ENCODE data around the gene LRRTM4. TPM values are rescaled to one million over a fixed set of nuclear protein-coding genes. Genes with fewer than 3 reads are reported as not detected.

LRRTM4 gene
- total and polyA plus RNA-seq, 2 experiments from 2014 or later = 0.44 to 6.5 TPM

DNA sequence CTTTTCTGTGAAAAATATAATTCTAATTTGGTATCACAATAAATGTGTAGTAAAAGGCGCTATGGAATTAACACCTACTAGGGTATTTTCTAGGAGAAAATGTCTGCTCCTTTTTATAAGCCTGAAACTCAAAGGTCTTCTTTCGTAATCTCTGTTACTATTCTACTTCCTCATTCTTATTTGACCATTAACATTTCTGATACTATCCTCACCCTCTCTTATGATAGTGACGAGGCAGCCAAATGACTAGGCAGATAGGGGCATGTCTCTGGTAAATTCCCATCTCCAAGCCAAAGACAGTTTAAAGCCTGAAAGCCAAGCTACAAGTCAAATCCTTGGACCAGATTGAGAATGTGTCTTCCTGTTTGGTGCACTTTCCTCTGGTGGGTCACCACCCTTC lies 251.7 kb downstream of the LRRTM4 start:
- H4K20me1 ChIP-seq (ENCODE audit: insufficient read depth, poor library complexity, severe bottlenecking) = no peaks in the 10 kb centered on the region
- H3K79me2 ChIP-seq = no peaks in the 10 kb centered on the region
- no peak overlapping the region for H2AFZ ChIP-seq
- WGBS (ENCODE audit: low lambda C conversion rate, missing lambda C conversion rate) = 71% methylated on average over 3 of the region's 3 CpGs
- no peak overlapping the region for H3K4me3 ChIP-seq
- TF ChIP-seq, protein P1, sequence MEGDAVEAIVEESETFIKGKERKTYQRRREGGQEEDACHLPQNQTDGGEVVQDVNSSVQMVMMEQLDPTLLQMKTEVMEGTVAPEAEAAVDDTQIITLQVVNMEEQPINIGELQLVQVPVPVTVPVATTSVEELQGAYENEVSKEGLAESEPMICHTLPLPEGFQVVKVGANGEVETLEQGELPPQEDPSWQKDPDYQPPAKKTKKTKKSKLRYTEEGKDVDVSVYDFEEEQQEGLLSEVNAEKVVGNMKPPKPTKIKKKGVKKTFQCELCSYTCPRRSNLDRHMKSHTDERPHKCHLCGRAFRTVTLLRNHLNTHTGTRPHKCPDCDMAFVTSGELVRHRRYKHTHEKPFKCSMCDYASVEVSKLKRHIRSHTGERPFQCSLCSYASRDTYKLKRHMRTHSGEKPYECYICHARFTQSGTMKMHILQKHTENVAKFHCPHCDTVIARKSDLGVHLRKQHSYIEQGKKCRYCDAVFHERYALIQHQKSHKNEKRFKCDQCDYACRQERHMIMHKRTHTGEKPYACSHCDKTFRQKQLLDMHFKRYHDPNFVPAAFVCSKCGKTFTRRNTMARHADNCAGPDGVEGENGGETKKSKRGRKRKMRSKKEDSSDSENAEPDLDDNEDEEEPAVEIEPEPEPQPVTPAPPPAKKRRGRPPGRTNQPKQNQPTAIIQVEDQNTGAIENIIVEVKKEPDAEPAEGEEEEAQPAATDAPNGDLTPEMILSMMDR (IDR thresholded peaks at IDR 0.05; ENCODE audit: poor library complexity) = no peak
- TF ChIP-seq EZH2 (IDR thresholded peaks at IDR 0.05; ENCODE audit: borderline replicate concordance) (no peak), EZH2phosphoT487 (IDR thresholded peaks at IDR 0.05; ENCODE audit: low read depth, severe bottlenecking, unreplicated experiment) (no peak)
- H3K27me3 ChIP-seq = no peaks in the 10 kb centered on the region
- no peak overlapping the region for H3K4me2 ChIP-seq
- H3K27ac ChIP-seq = peak overlapping the region; percentile 51
- H3K36me3 ChIP-seq (replicated peaks; ENCODE audit: insufficient read depth, low read depth) = no peaks in the 10 kb centered on the region
- H3K9me2 ChIP-seq (replicated peaks; ENCODE audit: insufficient read depth) = no peaks in the 10 kb centered on the region
- no peaks in the 10 kb centered on the region for H3K4me1 ChIP-seq (ENCODE audit: insufficient read depth)
- DNase-seq (ENCODE audit: low spot score) = peak; percentile 9
- H3K9me3 ChIP-seq (ENCODE audit: low read depth) = no peaks in the 10 kb centered on the region

- Histone ChIP-seq H4K20me1 (ENCODE audit: insufficient read depth, poor library complexity, severe bottlenecking) (no peaks in the 10 kb centered on the region), H3K4me1 (ENCODE audit: insufficient read depth) (no peaks in the 10 kb centered on the region), H3K27me3 (no peaks in the 10 kb centered on the region), H3K79me2 (no peaks in the 10 kb centered on the region), H3K9me3 (ENCODE audit: low read depth) (no peaks in the 10 kb centered on the region), H3K27ac (no peak overlapping the region), H2AFZ (no peak overlapping the region), H3K4me3 (no peak overlapping the region), H3K9me2 (replicated peaks; ENCODE audit: insufficient read depth) (no peaks in the 10 kb centered on the region), H3K4me2 (no peak overlapping the region), H3K36me3 (replicated peaks; ENCODE audit: insufficient read depth, low read depth) (no peaks in the 10 kb centered on the region)
- no peak for TF ChIP-seq EZH2phosphoT487 (IDR thresholded peaks at IDR 0.05; ENCODE audit: low read depth, severe bottlenecking, unreplicated experiment)
- no peak for TF ChIP-seq EZH2 (IDR thresholded peaks at IDR 0.05; ENCODE audit: borderline replicate concordance)
- TF ChIP-seq, protein P1 (IDR thresholded peaks at IDR 0.05; ENCODE audit: poor library complexity) = no peak
- no peak for DNase-seq (ENCODE audit: low spot score)
- 97% methylated on average over 3 of the region's 3 CpGs for WGBS (ENCODE audit: low lambda C conversion rate, missing lambda C conversion rate)
These were observed 253.6 kb downstream of the LRRTM4 start for GRCh38 chr2:77268626-77269025.

GRCh38 chr2:77232909-77233425 lies 289.2 kb downstream of the LRRTM4 start:
- no peak for DNase-seq (ENCODE audit: low spot score)
- no peak overlapping the region for H2AFZ ChIP-seq

More at GRCh38 chr2:77232909-77233425, 289.2 kb downstream of the LRRTM4 start:
- no peaks in the 10 kb centered on the region for H3K4me1 ChIP-seq (ENCODE audit: insufficient read depth)
- H4K20me1 ChIP-seq (ENCODE audit: insufficient read depth, poor library complexity, severe bottlenecking) = no peaks in the 10 kb centered on the region
- no peaks in the 10 kb centered on the region for H3K9me3 ChIP-seq (ENCODE audit: low read depth)
- TF ChIP-seq, protein P1 (IDR thresholded peaks at IDR 0.05; ENCODE audit: poor library complexity) = no peak
- TF ChIP-seq EZH2 (IDR thresholded peaks at IDR 0.05; ENCODE audit: borderline replicate concordance) = no peak
- no peak for TF ChIP-seq EZH2phosphoT487 (IDR thresholded peaks at IDR 0.05; ENCODE audit: low read depth, severe bottlenecking, unreplicated experiment)
- no peaks in the 10 kb centered on the region for H3K36me3 ChIP-seq (replicated peaks; ENCODE audit: insufficient read depth, low read depth)
- H3K27ac ChIP-seq = no peak overlapping the region
- no peaks in the 10 kb centered on the region for H3K27me3 ChIP-seq
- H3K4me2 ChIP-seq = no peak overlapping the region
- H3K4me3 ChIP-seq = no peak overlapping the region
- H3K79me2 ChIP-seq = no peaks in the 10 kb centered on the region
- no peaks in the 10 kb centered on the region for H3K9me2 ChIP-seq (replicated peaks; ENCODE audit: insufficient read depth)

Measured in hepatocyte (in vitro differentiated cells).